Liver (tissue), 9 donors: ENCODE results near the gene CAP1. TPM values are rescaled to one million over a fixed set of nuclear protein-coding genes. Genes with fewer than 3 reads are reported as not detected.

Experiments
- DNase-seq: peaks from one replicate; pipeline ENCODE4 v3.0.0-alpha.2; 2017; ENCODE audit warnings: low spot score
- H3K27ac ChIP-seq, 2 donors: one replicate each; pipeline ENCODE4 v1.7.0; 2013; ENCODE audit warnings: inconsistent platforms in 2 of 2, low read length in 2 of 2, control low read depth in 1 of 2, low read depth in 1 of 2, mild to moderate bottlenecking in 1 of 2
- H3K27me3 ChIP-seq, 4 donors: one replicate each; pipeline versions ENCODE4 v1.6.1 to v1.7.0; 2013; ENCODE audit warnings: low read length in 3 of 4, inconsistent platforms in 1 of 4, mild to moderate bottlenecking in 1 of 4, moderate library complexity in 1 of 4; ENCODE audit not compliant: control insufficient read depth in 4 of 4, insufficient read depth in 4 of 4
- H3K36me3 ChIP-seq, 4 donors: one replicate each; pipeline versions ENCODE4 v1.6.1 to v1.7.0; 2013; ENCODE audit warnings: low read length in 3 of 4, mild to moderate bottlenecking in 3 of 4, low read depth in 1 of 4, moderate library complexity in 1 of 4; ENCODE audit not compliant: control insufficient read depth in 4 of 4, insufficient read depth in 3 of 4
- H3K4me1 ChIP-seq, 4 donors: one replicate each; pipeline versions ENCODE4 v1.6.1 to v1.7.0; 2013; ENCODE audit warnings: low read length in 3 of 4, mild to moderate bottlenecking in 3 of 4, moderate library complexity in 1 of 4; ENCODE audit not compliant: control insufficient read depth in 4 of 4, insufficient read depth in 4 of 4
- H3K4me3 ChIP-seq, 3 donors: one replicate each; pipeline versions ENCODE4 v1.6.1 to v1.7.0; 2013; ENCODE audit warnings: low read length in 3 of 3, control low read depth in 1 of 3, low read depth in 1 of 3, mild to moderate bottlenecking in 1 of 3
- H3K9ac ChIP-seq, 2 donors: one replicate each; pipeline ENCODE4 v1.7.0; 2013; ENCODE audit warnings: low read length in 2 of 2, mild to moderate bottlenecking in 2 of 2, moderate library complexity in 2 of 2, control low read depth in 1 of 2, low read depth in 1 of 2
- H3K9me3 ChIP-seq, 4 donors: one replicate each; pipeline versions ENCODE4 v1.6.1 to v1.7.0; 2013; ENCODE audit warnings: low read length in 3 of 4; ENCODE audit not compliant: control insufficient read depth in 4 of 4
- EGR1 ChIP-seq, 2 donors: IDR thresholded peaks; 2 replicates each; pipeline ENCODE4 v1.6.1; 2016 to 2018; ENCODE audit warnings: antibody characterized with exemption in 2 of 2, low read depth in 2 of 2
- FOXA1 ChIP-seq: IDR thresholded peaks from 2 replicates; pipeline ENCODE4 v1.6.1; 2016; ENCODE audit warnings: antibody characterized with exemption
- FOXA2 ChIP-seq: IDR thresholded peaks from 2 replicates; pipeline ENCODE4 v1.6.1; 2016; ENCODE audit warnings: antibody characterized with exemption
- GABPA ChIP-seq, 2 donors: IDR thresholded peaks in 1 of 2; conservative IDR thresholded peaks in 1 of 2; 2 replicates each; pipeline ENCODE4 v1.6.1; 2016; ENCODE audit warnings: antibody characterized with exemption in 2 of 2, mild to moderate bottlenecking in 1 of 2, moderate library complexity in 1 of 2
- HNF4A ChIP-seq, 2 donors: conservative IDR thresholded peaks; 2 replicates each; pipeline ENCODE4 v1.6.1; 2016; ENCODE audit warnings: antibody characterized with exemption in 2 of 2, mild to moderate bottlenecking in 2 of 2
- HNF4G ChIP-seq: IDR thresholded peaks from 2 replicates; pipeline ENCODE4 v1.6.1; 2016; ENCODE audit warnings: antibody characterized with exemption
- JUND ChIP-seq, 2 donors: IDR thresholded peaks; 2 replicates each; pipeline ENCODE4 v1.6.1; 2016; ENCODE audit warnings: antibody characterized with exemption in 2 of 2
- MAX ChIP-seq: IDR thresholded peaks from 2 replicates; pipeline ENCODE4 v1.6.1; 2016; ENCODE audit warnings: antibody characterized with exemption
- NR2F2 ChIP-seq: IDR thresholded peaks from 2 replicates; pipeline ENCODE4 v1.6.1; 2016; ENCODE audit warnings: antibody characterized with exemption
- RAD21 ChIP-seq, 2 donors: IDR thresholded peaks; 2 replicates each; pipeline ENCODE4 v1.6.1; 2016; ENCODE audit warnings: antibody characterized with exemption in 2 of 2, mild to moderate bottlenecking in 2 of 2
- RXRA ChIP-seq, 2 donors: IDR thresholded peaks; 2 replicates each; pipeline ENCODE4 v1.6.1; 2017 to 2018; ENCODE audit warnings: antibody characterized with exemption in 2 of 2, mild to moderate bottlenecking in 1 of 2
- SP1 ChIP-seq: IDR thresholded peaks from 2 replicates; pipeline ENCODE4 v1.6.1; 2018; ENCODE audit warnings: antibody characterized with exemption, mild to moderate bottlenecking
- TAF1 ChIP-seq: conservative IDR thresholded peaks from 2 replicates; pipeline ENCODE4 v1.6.1; 2016; ENCODE audit warnings: antibody characterized with exemption, mild to moderate bottlenecking
- YY1 ChIP-seq: IDR thresholded peaks from 2 replicates; pipeline ENCODE4 v1.6.1; 2016; ENCODE audit warnings: antibody characterized with exemption, mild to moderate bottlenecking
- WGBS: extraction: QIAGEN DNeasy Blood & Tissue Kit; methylation state at CpG from one replicate; pipeline ENCODE4 v1.1.7; 2013; 5-methylcytosine and 5-hydroxymethylcytosine counted together
- polyA plus RNA-seq, 2 donors: library from polyadenylated mRNA; stranded (reverse) in 1 of 2; unstranded in 1 of 2; fragments of 200-250 nt in 1 of 2; fragments of >200 nt in 1 of 2; fragmentation: Nextera tagmentation in 1 of 2; extraction: Ambion mirVana in 1 of 2; gene quantifications; one replicate each; pipeline versions ENCODE4 v1.2.1 to v1.2.3, GENCODE V29; 2013 to 2015
- total RNA-seq, 2 donors: library from RNA; depleted of rRNA; stranded (reverse); fragments of >200 nt; gene quantifications; one replicate each; pipeline ENCODE4 v1.2.3, GENCODE V29; 2014
- TF ChIP-seq, protein P1 (sequence below): IDR thresholded peaks from 2 replicates; pipeline ENCODE4 v1.6.1; 2016; ENCODE audit warnings: antibody characterized with exemption
- TF ChIP-seq, protein P2 (sequence below): fragments of 150-350 bp; IDR thresholded peaks from 2 replicates; pipeline ENCODE4 v1.5.1; 2017; ENCODE audit warnings: improper control_type of control experiment, low read depth, low read length; ENCODE audit not compliant: missing input control
- TF ChIP-seq, protein P3 (sequence below): IDR thresholded peaks from 2 replicates; pipeline ENCODE4 v1.6.1; 2016; ENCODE audit warnings: antibody characterized with exemption
- TF ChIP-seq, protein P4 (sequence below): IDR thresholded peaks from 2 replicates; pipeline ENCODE4 v1.6.1; 2016; ENCODE audit warnings: antibody characterized with exemption, mild to moderate bottlenecking
- donor health status: healthy.
- donor health status: healthy.
- donor health status: healthy.
- donor health status: healthy.
- donor health status: healthy.

Gene CAP1
- total and polyA plus RNA-seq, 4 donors = 75.5 to 105 (median 84.6) TPM

- Histone ChIP-seq H3K4me1 (no peaks in the 10 kb centered on the region), H3K9ac (no peak overlapping the region), H3K27ac (no peak overlapping the region)
These were observed 31.6 kb downstream of the CAP1 start for GRCh38 chr1:40072142-40072541.

DNA sequence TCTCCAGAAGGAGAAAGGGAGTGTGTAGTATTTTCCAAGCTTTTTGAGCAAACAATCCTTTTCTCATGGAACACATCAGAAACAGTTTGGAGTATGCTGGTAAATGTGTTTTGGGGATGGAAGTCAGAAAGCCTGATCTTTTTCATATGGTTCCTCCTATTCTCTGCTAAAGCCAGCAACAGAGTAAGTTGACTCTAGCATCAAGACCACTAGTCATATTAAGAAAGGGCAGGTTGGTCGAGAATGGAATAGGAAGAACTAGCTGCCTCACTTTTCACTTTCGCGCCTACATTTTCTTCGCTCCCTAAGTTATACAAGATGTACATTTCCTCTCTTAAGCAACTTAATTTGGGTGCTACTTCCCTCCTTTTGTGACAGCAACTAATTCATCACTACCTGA lies 32.5 kb downstream of the CAP1 start:
- DNase-seq = no peak
- 91% methylated on average over 4 of the region's 4 CpGs for WGBS

More at GRCh38 chr1:40072142-40072541, 31.6 kb downstream of the CAP1 start:
- H3K4me3 ChIP-seq = no peak overlapping the region
- no peaks in the 10 kb centered on the region for H3K9me3 ChIP-seq
- no peak for TF ChIP-seq FOXA2
- TF ChIP-seq RAD21 (IDR thresholded peaks at IDR 0.05) = no peak
- TF ChIP-seq MAX = no peak
- TF ChIP-seq, protein P1, sequence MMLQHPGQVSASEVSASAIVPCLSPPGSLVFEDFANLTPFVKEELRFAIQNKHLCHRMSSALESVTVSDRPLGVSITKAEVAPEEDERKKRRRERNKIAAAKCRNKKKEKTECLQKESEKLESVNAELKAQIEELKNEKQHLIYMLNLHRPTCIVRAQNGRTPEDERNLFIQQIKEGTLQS = no peak
- TF ChIP-seq, protein P2, sequence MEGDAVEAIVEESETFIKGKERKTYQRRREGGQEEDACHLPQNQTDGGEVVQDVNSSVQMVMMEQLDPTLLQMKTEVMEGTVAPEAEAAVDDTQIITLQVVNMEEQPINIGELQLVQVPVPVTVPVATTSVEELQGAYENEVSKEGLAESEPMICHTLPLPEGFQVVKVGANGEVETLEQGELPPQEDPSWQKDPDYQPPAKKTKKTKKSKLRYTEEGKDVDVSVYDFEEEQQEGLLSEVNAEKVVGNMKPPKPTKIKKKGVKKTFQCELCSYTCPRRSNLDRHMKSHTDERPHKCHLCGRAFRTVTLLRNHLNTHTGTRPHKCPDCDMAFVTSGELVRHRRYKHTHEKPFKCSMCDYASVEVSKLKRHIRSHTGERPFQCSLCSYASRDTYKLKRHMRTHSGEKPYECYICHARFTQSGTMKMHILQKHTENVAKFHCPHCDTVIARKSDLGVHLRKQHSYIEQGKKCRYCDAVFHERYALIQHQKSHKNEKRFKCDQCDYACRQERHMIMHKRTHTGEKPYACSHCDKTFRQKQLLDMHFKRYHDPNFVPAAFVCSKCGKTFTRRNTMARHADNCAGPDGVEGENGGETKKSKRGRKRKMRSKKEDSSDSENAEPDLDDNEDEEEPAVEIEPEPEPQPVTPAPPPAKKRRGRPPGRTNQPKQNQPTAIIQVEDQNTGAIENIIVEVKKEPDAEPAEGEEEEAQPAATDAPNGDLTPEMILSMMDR = no peak
- no peak for TF ChIP-seq FOXA1
- TF ChIP-seq HNF4G = no peak
- no peak for TF ChIP-seq SP1
- DNase-seq = no peak
- H3K27me3 ChIP-seq = no peaks in the 10 kb centered on the region
- H3K36me3 ChIP-seq = peaks cover 21 to 67% (median 53%) of the 10 kb centered on the region in 4 donors

More for the DNA sequence above, 32.5 kb downstream of the CAP1 start:
- H3K27ac ChIP-seq = no peak overlapping the region
- no peaks in the 10 kb centered on the region for H3K9me3 ChIP-seq
- TF ChIP-seq RXRA (IDR thresholded peaks at IDR 0.05) = no peak
- TF ChIP-seq FOXA2 = no peak
- no peak for TF ChIP-seq YY1
- TF ChIP-seq, protein P1 = no peak
- TF ChIP-seq NR2F2 = no peak
- no peak for TF ChIP-seq SP1
- TF ChIP-seq RAD21 (IDR thresholded peaks at IDR 0.05) = no peak
- TF ChIP-seq JUND (IDR thresholded peaks at IDR 0.05) = no peak
- no peak for TF ChIP-seq TAF1
- TF ChIP-seq, protein P3, sequence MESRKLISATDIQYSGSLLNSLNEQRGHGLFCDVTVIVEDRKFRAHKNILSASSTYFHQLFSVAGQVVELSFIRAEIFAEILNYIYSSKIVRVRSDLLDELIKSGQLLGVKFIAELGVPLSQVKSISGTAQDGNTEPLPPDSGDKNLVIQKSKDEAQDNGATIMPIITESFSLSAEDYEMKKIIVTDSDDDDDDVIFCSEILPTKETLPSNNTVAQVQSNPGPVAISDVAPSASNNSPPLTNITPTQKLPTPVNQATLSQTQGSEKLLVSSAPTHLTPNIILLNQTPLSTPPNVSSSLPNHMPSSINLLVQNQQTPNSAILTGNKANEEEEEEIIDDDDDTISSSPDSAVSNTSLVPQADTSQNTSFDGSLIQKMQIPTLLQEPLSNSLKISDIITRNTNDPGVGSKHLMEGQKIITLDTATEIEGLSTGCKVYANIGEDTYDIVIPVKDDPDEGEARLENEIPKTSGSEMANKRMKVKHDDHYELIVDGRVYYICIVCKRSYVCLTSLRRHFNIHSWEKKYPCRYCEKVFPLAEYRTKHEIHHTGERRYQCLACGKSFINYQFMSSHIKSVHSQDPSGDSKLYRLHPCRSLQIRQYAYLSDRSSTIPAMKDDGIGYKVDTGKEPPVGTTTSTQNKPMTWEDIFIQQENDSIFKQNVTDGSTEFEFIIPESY = no peak
- no peak for TF ChIP-seq HNF4G
- no peak for TF ChIP-seq HNF4A (conservative IDR thresholded peaks at IDR 0.05)
- TF ChIP-seq MAX = no peak
- TF ChIP-seq, protein P4, sequence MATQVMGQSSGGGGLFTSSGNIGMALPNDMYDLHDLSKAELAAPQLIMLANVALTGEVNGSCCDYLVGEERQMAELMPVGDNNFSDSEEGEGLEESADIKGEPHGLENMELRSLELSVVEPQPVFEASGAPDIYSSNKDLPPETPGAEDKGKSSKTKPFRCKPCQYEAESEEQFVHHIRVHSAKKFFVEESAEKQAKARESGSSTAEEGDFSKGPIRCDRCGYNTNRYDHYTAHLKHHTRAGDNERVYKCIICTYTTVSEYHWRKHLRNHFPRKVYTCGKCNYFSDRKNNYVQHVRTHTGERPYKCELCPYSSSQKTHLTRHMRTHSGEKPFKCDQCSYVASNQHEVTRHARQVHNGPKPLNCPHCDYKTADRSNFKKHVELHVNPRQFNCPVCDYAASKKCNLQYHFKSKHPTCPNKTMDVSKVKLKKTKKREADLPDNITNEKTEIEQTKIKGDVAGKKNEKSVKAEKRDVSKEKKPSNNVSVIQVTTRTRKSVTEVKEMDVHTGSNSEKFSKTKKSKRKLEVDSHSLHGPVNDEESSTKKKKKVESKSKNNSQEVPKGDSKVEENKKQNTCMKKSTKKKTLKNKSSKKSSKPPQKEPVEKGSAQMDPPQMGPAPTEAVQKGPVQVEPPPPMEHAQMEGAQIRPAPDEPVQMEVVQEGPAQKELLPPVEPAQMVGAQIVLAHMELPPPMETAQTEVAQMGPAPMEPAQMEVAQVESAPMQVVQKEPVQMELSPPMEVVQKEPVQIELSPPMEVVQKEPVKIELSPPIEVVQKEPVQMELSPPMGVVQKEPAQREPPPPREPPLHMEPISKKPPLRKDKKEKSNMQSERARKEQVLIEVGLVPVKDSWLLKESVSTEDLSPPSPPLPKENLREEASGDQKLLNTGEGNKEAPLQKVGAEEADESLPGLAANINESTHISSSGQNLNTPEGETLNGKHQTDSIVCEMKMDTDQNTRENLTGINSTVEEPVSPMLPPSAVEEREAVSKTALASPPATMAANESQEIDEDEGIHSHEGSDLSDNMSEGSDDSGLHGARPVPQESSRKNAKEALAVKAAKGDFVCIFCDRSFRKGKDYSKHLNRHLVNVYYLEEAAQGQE = no peak
- no peak for TF ChIP-seq GABPA (IDR thresholded peaks at IDR 0.05 in 1 of 2, conservative IDR thresholded peaks at IDR 0.05 in 1 of 2)
- no peak for TF ChIP-seq EGR1 (IDR thresholded peaks at IDR 0.05; ENCODE audit: low read depth in 2 of 2)
- no peak for TF ChIP-seq FOXA1
- TF ChIP-seq, protein P2 = no peak
- no peak overlapping the region for H3K4me3 ChIP-seq
- H3K27me3 ChIP-seq = no peaks in the 10 kb centered on the region
- H3K36me3 ChIP-seq = peaks cover 15 to 58% (median 47%) of the 10 kb centered on the region in 4 donors
- H3K9ac ChIP-seq = no peak overlapping the region
- no peaks in the 10 kb centered on the region for H3K4me1 ChIP-seq
